Skeletal muscle tissue (tissue), 4 donors: ENCODE measurements around the gene GANC. TPM values are rescaled to one million over a fixed set of nuclear protein-coding genes. Genes with fewer than 3 reads are reported as not detected.
A peak's percentile ranks its signal among the peaks of the same experiment; 100 is the strongest.

ENCODE experiments used
- H3K27ac ChIP-seq: one replicate; pipeline ENCODE4 v1.7.0; 2013; ENCODE audit warnings: mild to moderate bottlenecking, low read depth, low read length, inconsistent platforms
- H3K27me3 ChIP-seq, 3 donors: one replicate each; pipeline ENCODE4 v1.7.0; 2013; ENCODE audit warnings: low read length in 3 of 3; ENCODE audit not compliant: control insufficient read depth in 3 of 3, insufficient read depth in 3 of 3
- H3K36me3 ChIP-seq, 3 donors: one replicate each; pipeline ENCODE4 v1.7.0; 2013; ENCODE audit warnings: low read length in 3 of 3; ENCODE audit not compliant: control insufficient read depth in 3 of 3, insufficient read depth in 3 of 3
- H3K4me1 ChIP-seq, 3 donors: one replicate each; pipeline ENCODE4 v1.7.0; 2013; ENCODE audit warnings: low read length in 3 of 3, mild to moderate bottlenecking in 3 of 3; ENCODE audit not compliant: control insufficient read depth in 3 of 3, insufficient read depth in 3 of 3
- H3K4me3 ChIP-seq, 3 donors: one replicate each; pipeline ENCODE4 v1.7.0; 2013; ENCODE audit warnings: low read length in 3 of 3
- H3K9ac ChIP-seq, 3 donors: one replicate each; pipeline ENCODE4 v1.7.0; 2013; ENCODE audit warnings: low read length in 3 of 3, mild to moderate bottlenecking in 3 of 3, moderate library complexity in 2 of 3, low read depth in 1 of 3
- H3K9me3 ChIP-seq, 3 donors: one replicate each; pipeline ENCODE4 v1.7.0; 2013; ENCODE audit warnings: low read length in 3 of 3; ENCODE audit not compliant: control insufficient read depth in 3 of 3
- total RNA-seq: library from RNA; depleted of rRNA; stranded (reverse); fragments of >200 nt; gene quantifications from one replicate; pipeline ENCODE4 v1.2.3, GENCODE V29; 2014
- donor health status: Osteomylitis.

GANC gene
- total RNA-seq, 1 donor from 2014 or later = 11.5 TPM

DNA sequence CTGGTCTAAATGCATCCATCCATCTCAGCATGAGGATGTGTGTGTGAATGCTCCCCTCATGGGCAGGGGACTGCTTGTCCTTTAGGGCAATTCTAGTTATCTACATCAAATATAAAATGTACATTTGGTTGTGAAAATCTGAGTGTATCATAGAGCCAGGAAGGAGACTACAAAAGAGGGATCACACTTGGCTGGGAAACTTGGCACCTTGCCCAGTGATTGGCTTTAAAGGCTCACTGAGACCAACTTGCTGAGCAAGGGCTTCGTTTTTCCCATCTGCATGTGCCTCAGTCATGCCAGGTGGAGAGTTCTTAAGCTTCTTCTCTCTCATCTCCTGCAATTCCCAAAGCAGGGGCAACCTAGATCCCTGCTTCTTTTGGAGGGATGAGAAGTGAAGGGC is 91.5 kb downstream of the GANC start:
- Histone ChIP-seq H3K9ac (peak overlapping the region in 1 of 3 donors; percentile 28), H3K9me3 (no peaks in the 10 kb centered on the region), H3K27me3 (no peaks in the 10 kb centered on the region), H3K36me3 (peaks cover 16 to 30% (median 22%) of the 10 kb centered on the region in 3 donors), H3K27ac (no peak overlapping the region), H3K4me1 (peaks cover 55 to 70% (median 65%) of the 10 kb centered on the region in 3 donors), H3K4me3 (peak overlapping the region; percentile 40 to 50 (median 44))

DNA sequence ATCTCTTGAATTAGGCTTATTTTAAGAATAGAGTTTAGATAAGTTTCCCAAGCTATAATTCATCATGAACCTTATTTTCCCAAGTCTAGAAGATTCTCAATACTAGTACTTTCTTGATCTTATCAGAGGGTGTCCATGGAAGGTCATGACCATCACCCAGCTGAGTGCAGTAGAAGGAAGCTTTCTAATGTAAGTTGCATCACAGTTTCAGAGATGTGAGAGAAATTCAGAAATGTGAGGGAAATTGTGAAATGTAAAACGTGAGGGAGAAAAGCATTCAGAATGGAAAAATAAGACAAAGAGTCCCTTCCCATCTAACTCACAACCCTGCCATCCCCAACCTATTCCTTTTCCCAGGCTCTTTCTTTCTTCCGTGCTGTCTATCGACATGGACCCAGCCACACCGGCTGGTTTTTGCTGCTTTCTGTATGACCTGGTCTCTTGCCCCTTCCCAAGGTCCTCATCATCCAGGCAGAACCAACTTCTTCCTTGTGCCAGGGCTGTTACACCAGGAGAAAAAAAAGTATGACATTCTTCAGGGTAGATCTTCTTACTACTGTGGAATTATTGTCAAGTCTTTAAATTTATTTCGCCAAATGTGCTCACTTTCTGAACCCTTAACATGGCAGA is 93.0 kb downstream of the GANC start:
- H3K9me3 ChIP-seq = no peaks in the 10 kb centered on the region
- no peaks in the 10 kb centered on the region for H3K27me3 ChIP-seq
- H3K4me3 ChIP-seq = peak overlapping the region in 2 of 3 donors; percentile 44 to 50
- H3K9ac ChIP-seq = no peak overlapping the region
- peaks cover 16 to 30% (median 22%) of the 10 kb centered on the region in 3 donors for H3K36me3 ChIP-seq
- H3K4me1 ChIP-seq = peaks cover 62 to 78% (median 73%) of the 10 kb centered on the region in 3 donors
- H3K27ac ChIP-seq = peak overlapping the region; percentile 12

DNA sequence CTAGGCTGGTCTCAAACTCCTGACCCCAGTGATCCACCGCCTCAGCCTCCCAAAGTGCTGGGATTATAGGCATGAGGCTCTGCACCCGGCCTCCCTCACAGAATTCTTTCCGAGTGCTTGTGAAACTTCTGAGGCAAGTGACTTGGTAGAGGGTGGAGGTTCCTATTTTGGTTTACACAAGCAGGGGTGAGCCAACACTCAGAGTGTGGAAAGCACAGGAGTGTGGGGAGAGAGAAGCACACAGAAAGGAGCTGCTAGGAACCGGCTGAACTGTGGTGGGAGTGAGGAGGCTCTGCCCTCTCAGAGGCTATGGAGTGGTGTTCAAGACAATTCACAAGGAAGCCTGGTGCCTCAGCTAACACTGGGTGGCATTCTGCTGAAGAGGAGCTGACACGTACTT is 94.0 kb downstream of the GANC start:
- Histone ChIP-seq H3K36me3 (peaks cover 11 to 33% (median 18%) of the 10 kb centered on the region in 3 donors), H3K9ac (peak overlapping the region in 1 of 3 donors; percentile 55), H3K9me3 (no peaks in the 10 kb centered on the region), H3K27me3 (no peaks in the 10 kb centered on the region), H3K4me3 (peak overlapping the region; percentile 26 to 37 (median 30)), H3K4me1 (peaks cover 62 to 74% (median 68%) of the 10 kb centered on the region in 3 donors), H3K27ac (peak overlapping the region; percentile 12)

DNA sequence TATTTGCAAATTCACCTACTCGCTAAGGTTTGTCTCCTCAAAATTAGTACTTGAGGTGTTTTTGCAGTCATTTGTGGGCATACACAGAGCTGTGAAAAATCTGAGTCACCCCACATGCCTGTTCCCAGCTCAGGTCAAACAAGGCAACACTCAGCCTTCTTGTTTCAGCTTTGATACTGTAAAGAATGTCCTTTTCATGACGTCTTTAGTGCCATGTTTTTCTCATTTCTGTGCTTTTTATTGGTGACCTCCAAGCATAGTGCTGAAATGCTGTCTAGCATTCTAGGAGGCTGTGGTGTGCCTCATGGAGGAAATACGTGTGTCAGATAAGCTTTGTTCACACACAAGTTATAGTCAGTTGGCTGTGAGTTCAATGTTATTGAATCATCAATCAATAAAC is 95.1 kb downstream of the GANC start:
- H3K9ac ChIP-seq = no peak overlapping the region
- peak overlapping the region in 2 of 3 donors; percentile 11 to 20 for H3K4me3 ChIP-seq
- peak overlapping the region; percentile 6 for H3K27ac ChIP-seq
- H3K9me3 ChIP-seq = no peaks in the 10 kb centered on the region
- peaks cover 11 to 28% (median 16%) of the 10 kb centered on the region in 3 donors for H3K36me3 ChIP-seq
- H3K4me1 ChIP-seq = peaks cover 55 to 66% (median 65%) of the 10 kb centered on the region in 3 donors
- no peaks in the 10 kb centered on the region for H3K27me3 ChIP-seq

DNA sequence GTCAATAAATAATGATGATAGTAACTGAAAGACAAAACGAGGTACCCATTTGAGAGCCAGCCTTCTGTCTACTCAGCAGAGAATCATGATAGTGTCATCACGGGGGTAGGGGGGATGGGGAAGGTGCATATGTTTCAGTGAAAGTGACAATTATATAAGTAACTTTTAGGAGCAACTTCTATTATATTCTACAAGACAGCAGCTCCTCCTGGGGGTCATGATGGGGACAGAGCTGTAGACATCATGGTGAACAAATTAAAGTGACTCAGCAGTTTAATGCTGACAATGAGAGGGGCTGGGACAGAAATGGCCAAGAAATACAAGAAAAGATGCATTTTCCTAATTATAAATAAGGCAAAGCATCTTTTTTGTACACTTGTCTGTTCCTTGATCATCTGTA is 98.1 kb downstream of the GANC start:
- Histone ChIP-seq H3K36me3 (peaks cover 7 to 20% (median 16%) of the 10 kb centered on the region in 3 donors), H3K9ac (no peak overlapping the region), H3K27ac (peak overlapping the region; percentile 28), H3K27me3 (no peaks in the 10 kb centered on the region), H3K4me3 (no peak overlapping the region), H3K9me3 (no peaks in the 10 kb centered on the region), H3K4me1 (peaks cover 47 to 58% (median 54%) of the 10 kb centered on the region in 3 donors)

DNA sequence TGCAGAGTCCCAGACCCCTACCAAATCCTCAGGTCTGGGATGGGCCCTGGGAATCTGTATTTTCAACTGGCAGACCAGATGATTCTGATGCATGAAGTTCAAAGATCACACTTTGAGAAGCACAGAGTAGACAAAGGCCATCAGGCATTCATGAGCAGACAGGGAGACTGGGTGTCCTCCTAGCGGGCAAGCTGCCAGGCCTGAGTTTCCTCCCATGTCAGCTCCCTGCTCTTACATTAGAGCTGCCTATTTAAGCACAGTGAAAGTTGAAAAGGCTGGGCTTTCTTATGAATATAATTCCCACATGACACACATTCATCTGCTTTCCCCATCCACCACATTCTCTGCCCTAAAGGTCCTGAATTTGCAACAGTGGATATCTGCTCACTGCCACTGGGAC is 100.3 kb downstream of the GANC start:
- H3K9ac ChIP-seq = peak overlapping the region in 2 of 3 donors; percentile 40 to 57
- peaks cover 36 to 44% (median 39%) of the 10 kb centered on the region in 3 donors for H3K4me1 ChIP-seq
- no peaks in the 10 kb centered on the region for H3K27me3 ChIP-seq
- H3K27ac ChIP-seq = no peak overlapping the region
- H3K36me3 ChIP-seq = peaks cover 7 to 16% (median 12%) of the 10 kb centered on the region in 3 donors
- H3K4me3 ChIP-seq = no peak overlapping the region
- peaks cover 0 to 3% (median 0%) of the 10 kb centered on the region in 3 donors for H3K9me3 ChIP-seq

DNA sequence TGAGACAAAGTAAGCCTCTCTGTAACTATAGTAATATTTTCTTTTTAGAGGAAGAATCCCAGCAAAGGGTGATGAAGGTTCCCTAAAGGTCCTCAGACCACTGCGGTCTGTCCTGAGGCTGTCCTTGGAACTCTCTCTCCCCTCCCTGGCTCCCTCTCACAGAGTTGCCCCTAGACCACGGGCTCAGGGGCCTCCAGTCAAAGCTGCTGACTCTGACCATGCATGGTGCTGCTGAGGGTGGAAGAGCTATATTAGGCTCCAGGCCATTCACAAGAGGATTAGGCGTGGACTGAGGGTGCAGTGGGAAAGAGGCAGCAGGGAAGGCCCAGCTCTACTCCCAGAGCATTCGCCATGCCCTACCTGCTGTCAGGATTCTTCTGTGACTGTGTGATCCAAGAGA is 100.9 kb downstream of the GANC start:
- no peak overlapping the region for H3K4me3 ChIP-seq
- H3K4me1 ChIP-seq = peaks cover 31 to 37% (median 33%) of the 10 kb centered on the region in 3 donors
- peaks cover 7 to 12% (median 9%) of the 10 kb centered on the region in 3 donors for H3K36me3 ChIP-seq
- no peaks in the 10 kb centered on the region for H3K27me3 ChIP-seq
- peak overlapping the region; percentile 32 for H3K27ac ChIP-seq
- H3K9ac ChIP-seq = no peak overlapping the region
- H3K9me3 ChIP-seq = peaks cover 0 to 3% (median 0%) of the 10 kb centered on the region in 3 donors

DNA sequence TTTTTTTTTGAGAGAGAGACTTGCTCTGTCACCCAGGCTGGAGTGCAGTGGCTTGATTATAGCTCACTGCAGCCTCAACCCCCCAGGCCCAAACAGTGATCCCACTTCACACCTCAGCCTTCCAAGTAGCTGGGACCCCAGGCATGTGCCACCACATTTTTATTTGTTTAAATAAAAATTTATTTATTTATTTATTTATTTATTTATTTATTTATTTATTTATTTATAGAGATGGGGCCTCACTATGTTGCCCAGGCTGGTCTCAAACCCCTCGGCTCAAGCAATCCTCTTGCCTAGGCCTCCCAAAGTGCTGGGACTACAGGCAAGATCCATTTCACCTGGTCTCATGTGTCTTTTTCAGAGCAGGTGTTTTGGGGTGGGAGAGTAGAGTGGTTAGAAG is 101.8 kb downstream of the GANC start:
- H3K9me3 ChIP-seq = peaks cover 0 to 3% (median 0%) of the 10 kb centered on the region in 3 donors
- peaks cover 24 to 28% (median 25%) of the 10 kb centered on the region in 3 donors for H3K4me1 ChIP-seq
- H3K9ac ChIP-seq = peak overlapping the region in 1 of 3 donors; percentile 61
- peaks cover 5 to 10% (median 9%) of the 10 kb centered on the region in 3 donors for H3K36me3 ChIP-seq
- no peaks in the 10 kb centered on the region for H3K27me3 ChIP-seq
- H3K27ac ChIP-seq = no peak overlapping the region
- H3K4me3 ChIP-seq = no peak overlapping the region

DNA sequence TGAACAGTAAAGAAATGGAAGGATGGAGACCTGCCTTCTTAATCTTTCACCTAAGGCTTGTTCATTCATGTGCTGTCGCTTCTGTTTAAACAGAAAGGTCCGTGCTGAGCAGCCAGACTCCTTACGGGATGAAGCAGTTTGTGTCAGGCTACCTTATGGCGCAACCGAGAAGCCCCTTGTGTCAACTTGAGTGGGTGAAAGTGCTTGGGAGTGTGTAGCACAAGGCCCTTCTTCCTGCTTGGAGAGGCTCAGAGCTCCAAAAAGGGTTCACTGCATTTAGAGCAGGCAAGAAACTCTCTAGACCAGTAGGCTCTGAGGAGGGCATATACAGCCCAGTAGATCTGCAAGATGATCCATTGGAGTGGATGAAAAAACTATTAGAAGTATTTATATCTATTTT is 102.3 kb downstream of the GANC start:
- Histone ChIP-seq H3K4me3 (no peak overlapping the region), H3K9me3 (peaks cover 0 to 3% (median 0%) of the 10 kb centered on the region in 3 donors), H3K36me3 (peaks cover 5 to 10% (median 9%) of the 10 kb centered on the region in 3 donors), H3K27me3 (no peaks in the 10 kb centered on the region), H3K4me1 (peaks cover 20 to 25% (median 24%) of the 10 kb centered on the region in 3 donors), H3K27ac (no peak overlapping the region), H3K9ac (peak overlapping the region in 1 of 3 donors; percentile 61)

DNA sequence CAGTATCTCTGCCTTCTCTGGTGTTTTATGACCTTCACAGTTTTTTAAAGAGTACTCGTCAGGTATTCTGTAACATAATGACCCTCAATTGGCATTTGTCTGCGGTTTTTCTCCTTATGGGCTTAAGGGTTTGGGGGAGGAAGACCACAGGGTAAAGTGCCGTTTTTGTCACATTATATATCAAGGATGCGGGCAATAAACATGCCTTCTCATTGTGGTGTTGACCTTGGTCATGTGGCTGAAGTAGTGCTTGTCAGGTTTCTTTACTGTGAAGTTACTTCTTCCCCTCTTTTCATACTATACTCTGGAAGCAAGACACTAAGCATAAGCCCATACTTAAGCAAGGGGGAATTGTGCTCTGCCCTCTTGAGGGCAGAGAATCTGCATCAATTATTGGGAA is 102.9 kb downstream of the GANC start:
- Histone ChIP-seq H3K9me3 (peaks cover 0 to 3% (median 0%) of the 10 kb centered on the region in 3 donors), H3K4me1 (peaks cover 20 to 24% (median 21%) of the 10 kb centered on the region in 3 donors), H3K4me3 (peak overlapping the region in 1 of 3 donors; percentile 19), H3K27ac (peak overlapping the region; percentile 8), H3K27me3 (no peaks in the 10 kb centered on the region), H3K9ac (peak overlapping the region in 1 of 3 donors; percentile 50), H3K36me3 (peaks cover 5 to 10% (median 9%) of the 10 kb centered on the region in 3 donors)
